IPS-NIHi7 (cell line): ENCODE data around the gene BMP2K.

Experiments used
- DNase-seq: peaks from one replicate; pipeline ENCODE4 v3.0.0; 2012; ENCODE audit warnings: mixed read lengths; ENCODE audit errors: extremely low spot score

Gene BMP2K

GRCh38 chr4:78764498-78764961 is 11.6 kb upstream of the BMP2K start:
- no peak for DNase-seq

- no peak for DNase-seq
These were observed 10.6 kb upstream of the BMP2K start for GRCh38 chr4:78765432-78766006.

DNA sequence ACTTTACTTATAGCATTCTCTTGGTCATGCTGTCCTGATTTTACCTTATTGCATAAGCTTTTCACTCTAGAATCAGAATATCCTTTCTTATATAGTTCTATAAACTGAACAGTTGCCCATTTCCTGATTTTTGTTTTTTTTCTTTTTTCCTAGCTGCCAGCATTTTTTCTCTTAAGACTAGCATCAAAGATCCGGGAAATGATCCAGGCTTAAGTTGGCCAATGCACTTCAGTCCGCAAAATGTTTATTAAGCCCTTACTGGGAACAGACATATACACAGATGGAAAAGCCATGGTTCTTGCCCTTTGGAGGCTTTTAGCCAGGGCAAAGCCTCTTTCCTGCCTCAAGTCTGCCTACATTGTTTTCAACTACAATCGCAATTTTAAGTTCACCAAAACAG is 10.1 kb upstream of the BMP2K start:
- DNase-seq: no peak

GRCh38 chr4:78766650-78767049 is 9.5 kb upstream of the BMP2K start:
- no peak for DNase-seq

DNA sequence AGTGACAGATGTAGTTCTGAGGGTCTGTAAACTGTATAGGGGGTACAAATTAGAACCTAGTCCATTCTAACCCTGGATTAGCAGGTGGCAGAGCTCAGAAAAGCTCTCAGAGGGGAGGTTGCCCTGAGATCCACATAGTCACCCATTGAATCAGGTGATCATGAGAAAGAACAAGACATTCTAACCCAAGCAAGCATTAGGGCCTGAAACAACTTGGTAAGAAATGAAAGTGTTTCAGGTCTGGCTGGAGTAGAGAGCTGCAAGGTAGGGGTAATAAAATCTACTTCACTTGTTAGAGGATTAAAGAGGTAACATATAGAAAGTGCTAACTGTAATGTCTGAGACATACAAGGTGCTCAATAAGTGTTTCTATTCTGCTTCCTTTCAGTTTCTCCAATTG is 8.8 kb upstream of the BMP2K start:
- DNase-seq: no peak

DNA sequence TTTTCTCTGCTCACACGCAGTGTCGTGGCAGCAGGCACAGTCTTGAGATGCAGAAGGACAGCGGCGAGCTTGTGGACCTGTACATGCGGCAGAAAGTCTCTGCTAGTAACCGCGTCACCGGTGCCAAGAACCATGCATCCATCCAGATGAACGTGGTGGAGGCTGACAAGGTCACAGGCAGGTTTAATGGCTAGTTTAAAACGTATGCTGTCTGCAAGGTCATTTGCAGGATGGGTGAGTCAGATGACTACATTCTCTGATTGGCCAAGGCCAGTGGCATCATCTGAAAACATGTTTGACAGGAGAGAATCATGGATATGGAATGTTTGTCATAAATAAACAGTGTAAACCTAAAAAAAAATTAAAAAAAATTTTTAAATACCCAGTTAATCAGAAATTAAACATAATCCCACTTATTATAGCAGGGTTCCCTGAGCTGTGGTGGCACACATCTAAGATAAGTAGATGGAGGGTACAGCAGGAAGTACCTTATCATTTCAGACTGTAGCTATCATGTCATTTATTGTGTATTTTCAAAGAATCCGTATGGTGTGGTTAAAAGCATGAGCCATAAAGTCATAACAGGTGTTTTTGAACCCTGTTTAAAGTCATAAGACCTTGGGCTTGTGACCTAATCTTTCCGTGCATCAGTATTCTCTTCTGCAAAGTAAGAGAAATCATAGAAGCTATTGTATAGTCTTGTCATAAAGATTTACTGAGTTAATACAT is 7.5 kb upstream of the BMP2K start:
- DNase-seq: no peak

DNA sequence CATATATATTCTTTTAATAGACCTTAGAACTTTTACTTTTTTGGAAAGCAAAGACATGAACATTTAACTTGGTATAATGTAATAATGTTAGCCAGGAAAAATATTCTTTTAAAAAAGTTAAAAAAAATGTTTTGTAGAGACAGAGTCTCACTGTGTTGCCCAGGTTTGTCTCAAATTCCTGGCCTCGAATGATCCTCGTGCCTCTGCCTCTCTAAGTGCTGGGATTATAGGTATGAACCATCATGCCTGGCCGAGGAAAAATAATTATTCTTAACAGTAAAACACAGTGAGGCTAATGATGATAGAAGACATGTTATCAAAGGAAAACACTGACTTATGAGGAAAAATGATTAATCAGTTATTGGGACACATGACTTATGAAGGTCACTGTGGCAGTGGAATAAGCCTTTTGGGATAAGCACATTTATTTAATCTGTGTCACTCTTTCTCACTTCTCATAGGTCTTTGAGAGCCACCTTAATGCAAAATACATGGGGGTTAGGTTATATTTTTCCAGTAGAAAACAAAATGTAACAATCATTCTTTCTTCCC is 6.0 kb upstream of the BMP2K start:
- no peak for DNase-seq

- no peak for DNase-seq
These were observed 3.5 kb upstream of the BMP2K start for GRCh38 chr4:78772526-78773091.

DNA sequence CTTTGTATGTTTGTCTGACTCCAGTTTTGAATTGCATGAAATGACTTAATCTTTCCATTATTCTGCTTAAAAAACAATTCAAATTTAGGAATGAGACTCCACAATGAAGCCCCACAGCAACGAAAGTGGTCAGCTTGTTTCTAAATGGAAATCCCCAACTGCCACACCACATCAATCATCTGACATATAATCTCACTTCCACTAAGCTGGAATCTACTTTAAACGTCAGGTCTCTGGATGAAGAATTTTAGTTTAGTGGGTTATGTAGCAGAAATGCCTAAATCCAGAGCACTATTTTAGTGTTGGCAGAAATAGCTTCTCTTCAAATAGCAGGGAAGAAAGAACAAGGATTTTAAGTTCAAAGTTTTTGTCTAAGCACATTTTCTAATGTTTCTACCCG is 1.7 kb upstream of the BMP2K start:
- DNase-seq: no peak

GRCh38 chr4:78775303-78776078 is 659 bp upstream of the BMP2K start:
- peak; percentile 80 for DNase-seq

GRCh38 chr4:78776729-78777575 is 802 bp downstream of the BMP2K start:
- peak; percentile 51 for DNase-seq

GRCh38 chr4:78777576-78777940 is 1.4 kb downstream of the BMP2K start:
- no peak for DNase-seq

- no peak for DNase-seq
These were observed 2.4 kb downstream of the BMP2K start for GRCh38 chr4:78778530-78778929.

- DNase-seq: no peak
These were observed 3.1 kb downstream of the BMP2K start for GRCh38 chr4:78779280-78779679.

DNA sequence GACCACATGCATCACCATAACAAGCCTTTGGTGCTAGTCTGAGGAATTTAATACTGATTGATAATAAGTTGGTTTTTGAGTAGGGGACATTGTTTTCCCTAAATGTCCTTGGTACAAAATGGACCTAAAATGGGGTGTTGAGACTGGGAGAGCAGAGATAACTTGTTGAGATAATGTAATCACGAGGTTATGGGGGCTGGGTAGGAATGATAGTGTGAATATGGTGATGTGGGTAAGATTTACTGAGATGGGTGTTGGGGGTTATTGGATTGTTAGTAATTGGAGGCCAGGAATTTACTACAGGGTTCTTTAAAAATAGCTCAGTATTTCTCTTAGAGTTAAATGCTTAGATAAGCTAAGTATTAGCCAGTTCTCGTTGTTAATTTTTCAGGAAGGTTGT is 3.9 kb downstream of the BMP2K start:
- no peak for DNase-seq

DNA sequence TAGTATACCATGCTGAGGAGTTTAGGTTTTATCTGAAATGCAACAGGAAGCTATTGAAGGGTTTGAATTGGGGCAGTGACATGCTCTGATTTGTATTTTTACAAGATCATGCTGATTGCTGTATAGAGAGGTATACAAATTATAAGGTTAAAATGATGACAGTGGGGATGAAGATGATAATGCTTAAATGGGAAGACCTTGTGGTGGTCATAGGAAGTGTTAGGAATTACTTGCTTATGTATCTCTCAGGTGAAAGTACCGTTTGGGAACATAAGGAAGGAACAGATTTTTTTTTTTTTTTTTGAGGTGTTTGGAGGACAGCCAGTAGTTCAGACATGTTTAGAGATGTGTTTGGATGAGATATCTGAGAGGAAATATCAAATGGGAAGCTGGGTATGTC is 5.0 kb downstream of the BMP2K start:
- DNase-seq: no peak

- DNase-seq: no peak
These were observed 5.8 kb downstream of the BMP2K start for GRCh38 chr4:78781924-78782323.

DNA sequence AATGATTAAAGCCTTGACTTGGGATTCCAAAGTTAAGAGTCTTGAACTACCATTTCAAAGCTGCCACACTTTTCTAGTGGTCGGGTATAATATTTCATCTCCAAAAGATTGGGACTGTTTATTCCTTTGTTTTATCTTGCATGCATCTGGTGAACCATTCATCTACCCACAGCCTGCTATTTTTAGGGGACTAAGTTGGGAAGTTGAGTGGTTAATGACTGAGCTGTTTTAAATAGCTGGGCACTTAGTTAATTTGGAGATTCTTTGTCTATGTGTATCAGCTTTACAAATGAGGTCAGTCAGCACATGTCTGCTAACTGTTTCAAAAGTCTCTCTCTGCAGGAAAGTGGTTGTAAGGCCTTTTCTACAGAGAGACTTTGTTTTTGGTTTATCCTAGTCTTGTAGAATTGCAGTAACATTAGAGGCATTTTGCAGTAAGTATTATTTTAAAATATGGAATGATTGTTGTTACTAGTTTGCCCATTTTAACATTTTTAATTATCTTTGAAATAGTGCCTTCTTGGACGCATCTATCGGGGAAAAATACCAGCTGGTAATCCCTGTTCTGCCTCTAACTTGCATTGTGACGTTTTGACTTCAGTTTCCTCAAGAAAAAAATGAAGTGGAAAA is 8.2 kb downstream of the BMP2K start:
- no peak for DNase-seq

- no peak for DNase-seq
These were observed 11.3 kb downstream of the BMP2K start for GRCh38 chr4:78787392-78788006.
